Prostate gland (tissue), 2 donors: ENCODE measurements around the gene PRMT3. TPM values are rescaled to one million over a fixed set of nuclear protein-coding genes. Genes with fewer than 3 reads are reported as not detected.

ENCODE experiments used
- DNase-seq: peaks from one replicate; pipeline ENCODE4 v3.0.0-alpha.2; 2019; ENCODE audit warnings: low spot score
- H3K27ac ChIP-seq, 2 donors: fragments of 200-600 bp; sonication (generic); 2 replicates each; pipeline ENCODE4 v1.5.1; 2017 to 2019
- H3K27me3 ChIP-seq: fragments of 200-600 bp; sonication (generic); replicated peaks from 2 replicates; pipeline ENCODE4 v1.5.1; 2019; ENCODE audit not compliant: insufficient read depth
- H3K36me3 ChIP-seq, 2 donors: fragments of 200-600 bp; sonication (generic); 1 replicate in 1 of 2; 2 replicates in 1 of 2; pipeline versions ENCODE4 v1.5.1 to v1.8.1; 2017 to 2019
- H3K4me1 ChIP-seq: fragments of 200-600 bp; sonication (generic); replicated peaks from 2 replicates; pipeline ENCODE4 v1.5.1; 2019
- H3K4me3 ChIP-seq, 2 donors: fragments of 200-600 bp; sonication (generic); 2 replicates each; pipeline ENCODE4 v1.5.1; 2017 to 2019
- H3K9me3 ChIP-seq: fragments of 200-600 bp; sonication (generic); 2 replicates; pipeline ENCODE4 v1.5.1; 2017
- CTCF ChIP-seq, 4 experiments: fragments of 200-600 bp in 2 of 4; fragments of 450-650 bp in 2 of 4; sonication (generic) in 2 of 4; IDR thresholded peaks; 1 replicate in 3 of 4; 2 replicates in 1 of 4; pipeline ENCODE4 v1.5.1; 2016 to 2019; ENCODE audit warnings: antibody characterized with exemption in 4 of 4, mild to moderate bottlenecking in 2 of 4, moderate library complexity in 2 of 4
- POLR2A ChIP-seq: fragments of 450-650 bp; IDR thresholded peaks from one replicate; pipeline ENCODE4 v1.6.1; 2016; ENCODE audit warnings: antibody characterized with exemption, mild to moderate bottlenecking
- POLR2AphosphoS5 ChIP-seq: sonication (generic); formaldehyde crosslinking; IDR thresholded peaks from one replicate; pipeline ENCODE4 v1.6.1; 2017; ENCODE audit warnings: antibody characterized with exemption
- WGBS: methylation state at CpG from one replicate; pipeline ENCODE4 v1.1.5; 2018; 5-methylcytosine and 5-hydroxymethylcytosine counted together
- intact Hi-C: fragments of 100-400 bp; cut with DNase I; formaldehyde crosslinking; loops from one replicate; pipeline ENCODE4 v1.14.2; 2022
- total RNA-seq, 2 donors: library from RNA; depleted of rRNA; stranded (reverse); fragments of >200 nt; gene quantifications; one replicate each; pipeline ENCODE4 v1.1.0, GENCODE V29; 2016

The PRMT3 gene
- total RNA-seq, 2 donors from 2014 or later = 13.8 to 18.7 TPM

- no peak for TF ChIP-seq POLR2AphosphoS5
- no peak for TF ChIP-seq CTCF (IDR thresholded peaks at IDR 0.05)
- TF ChIP-seq POLR2A = no peak
- no peak overlapping the region for H3K27ac ChIP-seq
- intact Hi-C loops = no loop called here
- WGBS = 75% methylated on average over 3 of the region's 3 CpGs
- no peak for DNase-seq
- H3K4me3 ChIP-seq = no peak overlapping the region
- no peaks in the 10 kb centered on the region for H3K36me3 ChIP-seq
- H3K27me3 ChIP-seq = no peaks in the 10 kb centered on the region
- H3K9me3 ChIP-seq = no peaks in the 10 kb centered on the region
- no peaks in the 10 kb centered on the region for H3K4me1 ChIP-seq
Measured at GRCh38 chr11:20443596-20443995, 56.1 kb downstream of the PRMT3 start.

GRCh38 chr11:20444535-20444934 is 57.0 kb downstream of the PRMT3 start:
- 95% methylated on average over 1 of the region's 1 CpG for WGBS
- no peaks in the 10 kb centered on the region for H3K9me3 ChIP-seq
- TF ChIP-seq POLR2A = no peak
- TF ChIP-seq CTCF (IDR thresholded peaks at IDR 0.05) = no peak
- TF ChIP-seq POLR2AphosphoS5 = no peak
- DNase-seq = no peak
- no peaks in the 10 kb centered on the region for H3K27me3 ChIP-seq
- intact Hi-C loops = no loop called here
- no peaks in the 10 kb centered on the region for H3K36me3 ChIP-seq
- H3K27ac ChIP-seq = no peak overlapping the region
- H3K4me1 ChIP-seq = no peaks in the 10 kb centered on the region
- no peak overlapping the region for H3K4me3 ChIP-seq

GRCh38 chr11:20448834-20449233 is 61.3 kb downstream of the PRMT3 start:
- WGBS = 94% methylated on average over 4 of the region's 4 CpGs
- no peak overlapping the region for H3K27ac ChIP-seq
- TF ChIP-seq POLR2A (no peak), CTCF (IDR thresholded peaks at IDR 0.05) (no peak), POLR2AphosphoS5 (no peak)
- no peaks in the 10 kb centered on the region for H3K4me1 ChIP-seq
- H3K27me3 ChIP-seq = no peaks in the 10 kb centered on the region
- no peak for DNase-seq
- intact Hi-C loops = no loop called here
- H3K4me3 ChIP-seq = no peak overlapping the region
- H3K9me3 ChIP-seq = no peaks in the 10 kb centered on the region
- H3K36me3 ChIP-seq = no peaks in the 10 kb centered on the region

- 42% methylated on average over 2 of the region's 2 CpGs for WGBS
- no peak for DNase-seq
- TF ChIP-seq CTCF (IDR thresholded peaks at IDR 0.05) (no peak), POLR2AphosphoS5 (no peak), POLR2A (no peak)
- Histone ChIP-seq H3K27me3 (no peaks in the 10 kb centered on the region), H3K4me3 (no peak overlapping the region), H3K36me3 (no peaks in the 10 kb centered on the region), H3K9me3 (no peaks in the 10 kb centered on the region), H3K27ac (no peak overlapping the region), H3K4me1 (no peaks in the 10 kb centered on the region)
- intact Hi-C loops = no loop called here
Measured at GRCh38 chr11:20450829-20451228, 63.3 kb downstream of the PRMT3 start.

- no peak for TF ChIP-seq POLR2A
- TF ChIP-seq POLR2AphosphoS5 = no peak
- TF ChIP-seq CTCF (IDR thresholded peaks at IDR 0.05) = no peak
- WGBS = 25% methylated on average over 2 of the region's 2 CpGs
- intact Hi-C loops = no loop called here
- Histone ChIP-seq H3K4me1 (no peaks in the 10 kb centered on the region), H3K27me3 (no peaks in the 10 kb centered on the region), H3K36me3 (no peaks in the 10 kb centered on the region), H3K9me3 (no peaks in the 10 kb centered on the region), H3K4me3 (no peak overlapping the region), H3K27ac (no peak overlapping the region)
- DNase-seq = no peak
Measured at GRCh38 chr11:20451568-20451967, 64.1 kb downstream of the PRMT3 start.
